Mucosa of rectum (tissue), 2 donors: ENCODE data around the gene HSF5.

Experiments
- H3K27ac ChIP-seq, 2 donors: one replicate each; pipeline ENCODE4 v1.7.0; 2013; ENCODE audit warnings: inconsistent platforms in 2 of 2, low read depth in 2 of 2, low read length in 2 of 2
- H3K27me3 ChIP-seq, 2 donors: one replicate each; pipeline ENCODE4 v1.7.0; 2013; ENCODE audit warnings: low read length in 2 of 2; ENCODE audit not compliant: control insufficient read depth in 2 of 2, insufficient read depth in 2 of 2
- H3K36me3 ChIP-seq, 2 donors: one replicate each; pipeline ENCODE4 v1.7.0; 2013; ENCODE audit warnings: low read length in 2 of 2; ENCODE audit not compliant: control insufficient read depth in 2 of 2, insufficient read depth in 2 of 2
- H3K4me1 ChIP-seq, 2 donors: one replicate each; pipeline ENCODE4 v1.7.0; 2013; ENCODE audit warnings: low read length in 2 of 2, mild to moderate bottlenecking in 1 of 2; ENCODE audit not compliant: control insufficient read depth in 2 of 2, insufficient read depth in 2 of 2
- H3K4me3 ChIP-seq, 2 donors: one replicate each; pipeline ENCODE4 v1.7.0; 2013; ENCODE audit warnings: low read length in 2 of 2
- H3K9ac ChIP-seq, 2 donors: one replicate each; pipeline ENCODE4 v1.7.0; 2013; ENCODE audit warnings: low read length in 2 of 2, low read depth in 1 of 2, mild to moderate bottlenecking in 1 of 2
- H3K9me3 ChIP-seq, 2 donors: one replicate each; pipeline ENCODE4 v1.7.0; 2013; ENCODE audit warnings: low read length in 2 of 2; ENCODE audit not compliant: control insufficient read depth in 2 of 2
- donor health status: healthy.
- donor health status: Normal muscosa, but diverticular disease.

The HSF5 gene

GRCh38 chr17:58531122-58531521, 42.9 kb upstream of the HSF5 start:
- no peaks in the 10 kb centered on the region for H3K36me3 ChIP-seq
- H3K27me3 ChIP-seq: peaks cover 5 to 6% of the 10 kb centered on the region in 2 donors
- H3K9me3 ChIP-seq: no peaks in the 10 kb centered on the region
- no peak overlapping the region for H3K27ac ChIP-seq
- H3K4me3 ChIP-seq: peak overlapping the region; percentile 56 to 60
- H3K4me1 ChIP-seq: peaks cover 0 to 4% of the 10 kb centered on the region in 2 donors
- peak overlapping the region in 1 of 2 donors; percentile 8 for H3K9ac ChIP-seq

GRCh38 chr17:58530655-58531054, 42.4 kb upstream of the HSF5 start:
- Histone ChIP-seq H3K4me3 (no peak overlapping the region), H3K9me3 (no peaks in the 10 kb centered on the region), H3K9ac (no peak overlapping the region), H3K27me3 (peaks cover 5 to 6% of the 10 kb centered on the region in 2 donors), H3K36me3 (no peaks in the 10 kb centered on the region), H3K27ac (no peak overlapping the region), H3K4me1 (peaks cover 0 to 4% of the 10 kb centered on the region in 2 donors)

- peaks cover 0 to 7% of the 10 kb centered on the region in 2 donors for H3K4me1 ChIP-seq
- no peaks in the 10 kb centered on the region for H3K36me3 ChIP-seq
- no peak overlapping the region for H3K4me3 ChIP-seq
- H3K27ac ChIP-seq: no peak overlapping the region
- no peaks in the 10 kb centered on the region for H3K9me3 ChIP-seq
- no peak overlapping the region for H3K9ac ChIP-seq
- peaks cover 5 to 6% of the 10 kb centered on the region in 2 donors for H3K27me3 ChIP-seq
Measured at GRCh38 chr17:58529275-58529674, 41.1 kb upstream of the HSF5 start.

- Histone ChIP-seq H3K36me3 (no peaks in the 10 kb centered on the region), H3K27ac (no peak overlapping the region), H3K4me3 (no peak overlapping the region), H3K9me3 (no peaks in the 10 kb centered on the region), H3K4me1 (peaks cover 0 to 7% of the 10 kb centered on the region in 2 donors), H3K27me3 (peaks cover 5 to 6% of the 10 kb centered on the region in 2 donors), H3K9ac (no peak overlapping the region)
Measured at GRCh38 chr17:58528443-58528842, 40.2 kb upstream of the HSF5 start.

GRCh38 chr17:58527949-58528348, 39.7 kb upstream of the HSF5 start:
- peaks cover 0 to 7% of the 10 kb centered on the region in 2 donors for H3K4me1 ChIP-seq

GRCh38 chr17:58527306-58527705, 39.1 kb upstream of the HSF5 start:
- H3K4me3 ChIP-seq: no peak overlapping the region
- H3K27me3 ChIP-seq: peaks cover 0 to 2% of the 10 kb centered on the region in 2 donors
- H3K36me3 ChIP-seq: no peaks in the 10 kb centered on the region
- peaks cover 0 to 7% of the 10 kb centered on the region in 2 donors for H3K4me1 ChIP-seq
- H3K9ac ChIP-seq: no peak overlapping the region
- no peaks in the 10 kb centered on the region for H3K9me3 ChIP-seq
- H3K27ac ChIP-seq: peak overlapping the region in 1 of 2 donors; percentile 43

More at GRCh38 chr17:58527949-58528348, 39.7 kb upstream of the HSF5 start:
- H3K4me3 ChIP-seq: no peak overlapping the region
- peak overlapping the region in 1 of 2 donors; percentile 0 for H3K27ac ChIP-seq
- H3K9ac ChIP-seq: no peak overlapping the region
- peaks cover 4 to 6% of the 10 kb centered on the region in 2 donors for H3K27me3 ChIP-seq
- no peaks in the 10 kb centered on the region for H3K9me3 ChIP-seq
- no peaks in the 10 kb centered on the region for H3K36me3 ChIP-seq

GRCh38 chr17:58525239-58525638, 37.0 kb upstream of the HSF5 start:
- Histone ChIP-seq H3K9me3 (no peaks in the 10 kb centered on the region), H3K27me3 (no peaks in the 10 kb centered on the region), H3K27ac (peak overlapping the region; percentile 33 to 58), H3K4me3 (no peak overlapping the region), H3K36me3 (no peaks in the 10 kb centered on the region), H3K9ac (peak overlapping the region in 1 of 2 donors; percentile 32), H3K4me1 (peaks cover 0 to 3% of the 10 kb centered on the region in 2 donors)

- Histone ChIP-seq H3K27me3 (no peaks in the 10 kb centered on the region), H3K4me1 (peaks cover 7 to 17% of the 10 kb centered on the region in 2 donors), H3K4me3 (no peak overlapping the region), H3K27ac (no peak overlapping the region), H3K9me3 (no peaks in the 10 kb centered on the region), H3K36me3 (no peaks in the 10 kb centered on the region), H3K9ac (no peak overlapping the region)
Measured at GRCh38 chr17:58521680-58522079, 33.5 kb upstream of the HSF5 start.

GRCh38 chr17:58520843-58521430, 32.7 kb upstream of the HSF5 start:
- Histone ChIP-seq H3K4me1 (peaks cover 14 to 24% of the 10 kb centered on the region in 2 donors), H3K4me3 (no peak overlapping the region), H3K9ac (no peak overlapping the region), H3K27me3 (no peaks in the 10 kb centered on the region), H3K27ac (no peak overlapping the region), H3K36me3 (no peaks in the 10 kb centered on the region), H3K9me3 (no peaks in the 10 kb centered on the region)

GRCh38 chr17:58517928-58518609, 29.9 kb upstream of the HSF5 start:
- peak overlapping the region; percentile 96 to 98 for H3K27ac ChIP-seq
- H3K9ac ChIP-seq: peak overlapping the region; percentile 95 to 97
- peak overlapping the region; percentile 90 to 97 for H3K4me3 ChIP-seq
- H3K4me1 ChIP-seq: peaks cover 33 to 36% of the 10 kb centered on the region in 2 donors
- peaks cover 0 to 2% of the 10 kb centered on the region in 2 donors for H3K36me3 ChIP-seq
- no peaks in the 10 kb centered on the region for H3K9me3 ChIP-seq
- no peaks in the 10 kb centered on the region for H3K27me3 ChIP-seq
